A172 (cell line): ENCODE results near the gene DOLPP1. TPM values are rescaled to one million over a fixed set of nuclear protein-coding genes. Genes with fewer than 3 reads are reported as not detected.
"Not testable (repeated sequence)": the region's sequence is repeated elsewhere in the genome, so short reads cannot be mapped to it uniquely, and the experiment has no call there.

Experiments
- DNase-seq: peaks from one replicate; pipeline ENCODE4 v3.0.0-alpha.2; 2015; ENCODE audit warnings: low spot score
- total RNA-seq: library from RNA; depleted of rRNA; stranded (reverse); fragments of >200 nt; shearing (Covaris generic); gene quantifications from 2 replicates; pipeline ENCODE4 v1.2.3, GENCODE V29; 2014

The DOLPP1 gene
- total RNA-seq, 1 experiment from 2014 or later: 20.4 TPM

- DNase-seq: peak; percentile 62
These were observed 30.7 kb downstream of the DOLPP1 start for GRCh38 chr9:129111528-129112151.

DNA sequence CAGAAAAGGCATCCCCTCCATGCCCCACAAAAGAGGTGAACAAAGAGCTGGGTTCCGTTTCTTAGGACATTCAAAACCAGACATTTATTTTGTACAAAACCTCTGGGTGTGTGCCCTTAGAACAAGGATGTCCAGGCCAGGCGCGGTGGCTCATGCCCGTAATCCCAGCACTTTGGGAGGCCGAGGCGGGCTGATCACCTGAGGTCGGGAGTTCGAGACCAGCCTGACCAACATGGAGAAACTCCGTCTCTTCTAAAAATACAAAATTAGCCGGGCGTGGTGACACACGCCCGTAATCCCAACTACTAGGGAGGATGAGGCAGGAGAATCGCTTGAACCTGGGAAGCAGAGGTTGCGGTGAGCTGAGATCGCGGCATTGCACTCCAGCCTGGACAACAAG lies 31.6 kb downstream of the DOLPP1 start:
- DNase-seq: not testable (repeated sequence)

DNA sequence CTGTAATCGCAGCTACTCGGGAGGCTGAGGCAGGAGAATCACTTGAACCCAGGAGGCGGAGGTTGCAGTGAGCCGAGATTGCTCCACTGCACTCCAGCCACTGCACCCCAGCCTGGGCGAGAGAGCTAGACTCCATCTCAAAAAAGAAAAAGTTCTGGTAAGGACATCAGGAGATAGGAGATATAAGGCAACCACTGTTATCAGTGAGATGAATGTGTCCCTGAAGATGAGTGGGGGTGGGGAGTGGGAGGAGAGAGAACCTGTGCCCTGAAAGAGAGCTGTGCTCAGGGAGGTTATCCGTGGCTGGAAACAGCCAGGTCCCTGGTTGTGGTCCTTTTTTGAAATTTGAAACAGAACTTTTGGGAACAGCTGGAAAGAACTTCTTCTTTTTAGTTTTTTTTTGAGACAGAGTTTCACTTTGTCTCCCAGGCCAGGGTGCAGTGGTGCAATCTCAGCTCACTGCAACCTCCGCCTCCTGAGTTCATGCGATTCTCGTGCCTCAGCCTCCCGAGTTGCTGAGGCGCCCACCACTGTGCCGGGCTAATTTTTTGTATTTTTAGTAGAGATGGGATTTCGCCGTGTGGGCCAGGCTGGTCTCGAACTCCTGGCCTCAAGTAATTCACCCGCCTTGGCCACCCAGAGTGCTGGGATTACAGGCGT lies 32.9 kb downstream of the DOLPP1 start:
- no peak for DNase-seq

- no peak for DNase-seq
These were observed 37.9 kb downstream of the DOLPP1 start for GRCh38 chr9:129118799-129119198.

DNA sequence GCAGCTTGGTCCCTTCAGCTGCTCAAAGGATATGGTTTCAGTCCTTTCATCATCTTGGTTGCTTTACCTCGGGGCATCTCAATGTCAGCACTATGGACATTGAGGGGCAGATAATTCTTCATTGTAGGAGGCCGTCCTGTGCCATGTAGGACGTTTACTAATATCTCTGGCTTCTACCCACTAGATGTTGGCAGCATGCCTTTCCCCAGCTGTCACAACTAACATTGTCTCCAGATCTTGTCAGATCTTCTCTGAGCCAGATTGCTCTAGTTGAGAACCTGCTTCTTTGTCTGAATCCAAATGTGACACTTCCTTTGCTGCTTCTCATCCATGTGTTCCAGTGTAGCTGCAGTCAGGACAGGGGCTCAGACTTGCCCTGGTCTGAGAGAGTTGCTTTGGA lies 40.6 kb downstream of the DOLPP1 start:
- no peak for DNase-seq

DNA sequence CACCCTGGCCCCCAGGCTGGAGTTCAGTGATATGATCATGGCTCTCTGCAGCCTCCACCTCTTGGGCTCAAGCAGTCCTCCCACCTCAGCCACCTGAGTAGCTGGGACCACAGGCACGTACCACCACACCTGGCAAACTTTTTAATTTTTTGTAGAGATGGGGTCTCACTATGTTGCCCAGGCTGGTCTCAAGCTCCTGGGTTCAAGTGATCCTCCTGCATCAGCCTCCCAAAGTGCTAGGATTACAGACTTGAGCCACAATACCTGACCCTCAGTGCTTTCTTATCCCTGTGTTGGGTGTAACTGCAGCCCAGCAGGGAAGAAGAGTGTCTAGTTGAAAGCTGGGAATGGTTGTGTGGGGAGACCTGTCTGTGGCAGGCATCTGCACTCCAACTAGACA lies 41.2 kb downstream of the DOLPP1 start:
- no peak for DNase-seq

GRCh38 chr9:129122976-129123375 lies 42.1 kb downstream of the DOLPP1 start:
- not testable (repeated sequence) for DNase-seq

DNA sequence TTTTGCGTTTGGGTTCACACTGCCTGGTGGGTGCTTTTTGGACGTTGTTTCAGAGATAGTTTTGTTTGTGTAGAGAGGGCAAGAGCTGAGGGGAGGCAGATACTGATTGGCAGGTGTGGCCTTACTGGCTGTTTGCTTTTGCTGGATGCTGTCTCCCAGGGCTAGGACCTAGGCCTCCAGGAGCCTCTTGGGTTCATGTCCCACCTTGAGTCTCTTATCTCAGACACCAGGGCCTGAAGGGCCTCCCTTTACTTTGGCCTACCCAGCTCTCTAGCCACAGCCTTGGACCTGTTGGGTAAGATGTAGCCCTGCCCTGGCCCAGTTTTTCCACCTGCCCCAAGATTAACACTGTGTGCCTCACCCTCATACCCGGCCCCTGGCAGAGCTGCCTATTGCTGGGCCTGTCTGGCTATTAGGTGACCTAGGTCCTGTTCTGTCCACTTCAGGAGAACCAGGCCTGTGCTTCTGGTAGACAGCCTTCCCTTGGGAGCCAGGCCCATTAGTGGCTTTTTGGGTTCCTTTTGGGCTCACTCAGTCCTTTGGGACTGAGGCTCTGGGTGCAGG lies 43.7 kb downstream of the DOLPP1 start:
- no peak for DNase-seq

DNA sequence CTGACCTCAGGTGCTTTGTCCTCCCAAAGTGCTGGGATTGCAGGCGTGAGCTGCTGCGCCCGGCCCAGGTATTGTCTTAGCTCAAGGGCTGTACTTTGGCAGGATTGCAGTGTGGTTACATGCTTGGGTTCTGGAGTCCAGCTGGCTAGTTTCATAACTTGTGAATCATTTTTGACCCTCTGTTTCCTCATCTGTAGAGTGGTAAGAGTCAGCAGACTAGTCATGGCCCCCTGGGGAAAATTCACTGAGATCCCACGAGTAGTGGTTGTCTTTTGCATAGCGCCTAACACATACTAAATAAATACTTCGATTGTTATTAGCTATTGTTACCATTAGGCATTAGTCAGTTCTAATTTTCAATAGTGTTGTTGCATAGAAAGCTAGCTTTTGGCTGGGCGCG lies 44.6 kb downstream of the DOLPP1 start:
- DNase-seq: peak; percentile 86

GRCh38 chr9:129126749-129127618 lies 46.1 kb downstream of the DOLPP1 start:
- DNase-seq: no peak

DNA sequence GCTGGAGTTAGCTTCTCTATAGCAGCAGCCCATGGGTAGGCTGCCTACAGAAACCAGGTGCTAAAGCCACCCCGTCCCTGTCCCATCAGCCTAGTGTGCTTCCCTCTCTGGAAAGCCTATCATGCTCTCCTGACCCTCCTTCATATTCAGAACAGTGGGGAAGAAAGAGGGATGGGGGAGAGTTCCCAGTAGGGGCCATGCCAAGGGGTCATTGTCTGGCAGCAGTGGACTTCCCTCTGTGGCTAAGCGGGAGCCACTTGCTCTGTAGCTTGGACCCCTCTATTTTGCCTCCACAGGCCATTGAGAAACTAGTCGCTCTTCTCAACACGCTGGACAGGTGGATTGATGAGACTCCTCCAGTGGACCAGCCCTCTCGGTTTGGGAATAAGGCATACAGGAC lies 47.8 kb downstream of the DOLPP1 start:
- DNase-seq: no peak

DNA sequence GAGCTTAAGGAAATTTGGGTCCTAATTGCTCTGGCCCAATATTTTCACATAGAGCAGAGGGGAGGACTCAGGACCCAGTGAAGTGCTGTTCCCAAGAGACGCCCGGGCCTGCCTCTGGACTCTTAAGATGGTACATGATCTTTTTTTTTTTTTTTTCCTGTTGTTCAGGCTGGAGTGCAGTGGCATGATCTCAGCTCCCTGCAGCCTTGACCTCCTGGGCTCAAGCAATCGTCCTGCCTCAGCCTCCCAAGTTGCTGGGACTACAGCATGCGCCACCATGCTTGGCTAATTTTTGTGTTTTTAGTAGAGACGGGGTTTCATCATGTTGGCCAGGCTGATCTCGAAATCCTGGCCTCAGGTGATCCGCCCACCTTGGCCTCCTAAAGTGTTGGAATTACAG lies 49.4 kb downstream of the DOLPP1 start:
- not testable (repeated sequence) for DNase-seq

- no peak for DNase-seq
These were observed 49.9 kb downstream of the DOLPP1 start for GRCh38 chr9:129130791-129131190.

- peak; percentile 69 for DNase-seq
These were observed 50.6 kb downstream of the DOLPP1 start for GRCh38 chr9:129131300-129132145.

- DNase-seq: no peak
These were observed 52.2 kb downstream of the DOLPP1 start for GRCh38 chr9:129133082-129133481.

- DNase-seq: no peak
These were observed 54.6 kb downstream of the DOLPP1 start for GRCh38 chr9:129135476-129135875.

DNA sequence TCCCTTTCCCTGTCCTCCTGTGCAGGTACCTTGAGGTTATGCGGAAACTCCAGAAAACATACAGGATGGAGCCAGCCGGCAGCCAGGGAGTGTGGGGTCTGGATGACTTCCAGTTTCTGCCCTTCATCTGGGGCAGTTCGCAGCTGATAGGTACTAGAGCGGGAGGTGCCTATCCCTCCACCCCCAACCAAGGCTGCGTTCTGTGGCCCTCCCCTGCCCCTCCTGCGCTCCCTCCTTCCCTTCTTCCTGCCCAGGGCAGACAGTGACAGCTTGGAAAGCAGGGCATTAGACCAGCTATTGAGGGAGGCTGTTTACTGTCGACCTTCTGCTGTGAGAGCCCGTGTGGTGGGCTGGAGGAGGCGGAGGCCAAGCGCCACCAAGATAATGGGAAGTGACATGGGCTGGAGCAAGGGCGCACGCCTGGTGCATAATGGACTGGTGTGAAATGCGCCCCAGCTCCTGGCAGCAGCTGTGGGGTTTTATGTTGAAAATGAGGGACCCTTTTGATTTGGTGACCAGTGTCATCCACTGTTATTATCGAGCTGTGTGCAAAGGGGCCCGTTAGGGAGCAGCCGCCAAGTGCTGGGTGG lies 55.6 kb downstream of the DOLPP1 start:
- DNase-seq: no peak

DNA sequence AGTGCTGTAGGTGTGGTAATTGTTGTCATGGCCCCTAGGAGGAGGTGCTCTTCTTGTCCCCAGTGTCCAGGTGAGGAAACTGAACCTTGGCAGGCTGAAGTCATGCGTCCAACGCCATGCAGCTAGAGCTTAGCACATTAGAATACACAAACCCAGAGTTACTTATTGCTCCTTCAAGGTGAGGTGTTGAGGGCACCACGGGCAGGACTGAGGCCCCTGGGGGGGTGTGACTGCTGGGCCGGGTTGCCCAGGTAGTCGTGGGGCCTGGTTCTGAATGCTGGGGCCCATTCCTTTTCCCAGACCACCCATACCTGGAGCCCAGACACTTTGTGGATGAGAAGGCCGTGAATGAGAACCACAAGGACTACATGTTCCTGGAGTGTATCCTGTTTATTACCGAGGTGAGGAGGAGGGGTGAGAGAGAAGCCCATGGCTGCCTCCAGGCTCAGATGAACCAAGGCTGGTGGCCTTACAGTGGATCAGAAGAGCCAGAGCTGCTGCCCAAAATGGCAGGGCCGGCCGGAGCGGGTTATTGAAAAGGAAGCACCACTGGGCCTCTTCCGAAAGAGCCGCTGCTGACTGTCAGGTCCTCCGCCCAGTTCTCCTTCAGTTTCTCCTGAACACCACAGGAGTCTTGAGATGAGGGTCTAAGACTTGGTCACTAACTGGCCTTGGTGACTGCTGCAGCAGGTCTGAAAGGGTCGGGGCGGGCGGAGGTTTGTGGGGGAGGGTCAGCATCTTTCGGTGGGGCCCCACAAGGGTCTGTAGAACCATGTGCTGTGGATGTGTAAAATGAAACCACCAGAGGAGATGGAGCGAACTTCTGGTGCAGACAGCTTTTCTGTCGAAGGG lies 56.6 kb downstream of the DOLPP1 start:
- no peak for DNase-seq

GRCh38 chr9:129138144-129138462 lies 57.2 kb downstream of the DOLPP1 start:
- DNase-seq: no peak
